ENCODE data around the gene CNTN1. TPM values are rescaled to one million over a fixed set of nuclear protein-coding genes. Genes with fewer than 3 reads are reported as not detected.

Gene CNTN1
- total RNA-seq, 6 donors from 2014 or later, result 1.0 to 9.8 (median 5.6) TPM

DNA sequence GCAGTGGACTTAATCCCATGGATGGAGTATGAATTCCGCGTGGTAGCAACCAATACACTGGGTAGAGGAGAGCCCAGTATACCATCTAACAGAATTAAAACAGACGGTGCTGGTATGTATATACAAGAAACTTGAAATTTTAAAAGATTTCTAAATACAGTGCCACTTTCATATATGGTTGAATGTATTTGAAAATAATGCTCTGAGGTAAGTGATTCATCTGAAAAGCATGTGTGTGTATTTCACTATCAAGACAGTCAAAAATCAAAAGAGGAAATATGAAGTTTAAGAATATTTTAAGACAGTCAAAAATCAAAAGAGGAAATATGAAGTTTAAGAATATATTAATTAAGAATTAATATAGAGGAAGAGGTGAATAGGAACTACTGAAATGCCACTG, 300.9 kb downstream of the CNTN1 start:
- 91% methylated on average over 3 of the region's 3 CpGs for WGBS, 2 donors
- TF ChIP-seq EP300 (IDR thresholded peaks at IDR 0.05) (no peak), POLR2A (IDR thresholded peaks at IDR 0.05) (no peak), CTCF (IDR thresholded peaks at IDR 0.05) (no peak), POLR2AphosphoS5 (IDR thresholded peaks at IDR 0.05) (no peak)
- H3K27me3 ChIP-seq, result no peaks in the 10 kb centered on the region
- ATAC-seq (ENCODE audit: low FRiP score in 2 of 2) (no peak), DNase-seq (no peak)
- no peak overlapping the region for H3K4me3 ChIP-seq
- H3K36me3 ChIP-seq, result no peaks in the 10 kb centered on the region
- H3K9me3 ChIP-seq, result no peaks in the 10 kb centered on the region
- H3K4me1 ChIP-seq, result no peaks in the 10 kb centered on the region
- H3K27ac ChIP-seq, result no peak overlapping the region

DNA sequence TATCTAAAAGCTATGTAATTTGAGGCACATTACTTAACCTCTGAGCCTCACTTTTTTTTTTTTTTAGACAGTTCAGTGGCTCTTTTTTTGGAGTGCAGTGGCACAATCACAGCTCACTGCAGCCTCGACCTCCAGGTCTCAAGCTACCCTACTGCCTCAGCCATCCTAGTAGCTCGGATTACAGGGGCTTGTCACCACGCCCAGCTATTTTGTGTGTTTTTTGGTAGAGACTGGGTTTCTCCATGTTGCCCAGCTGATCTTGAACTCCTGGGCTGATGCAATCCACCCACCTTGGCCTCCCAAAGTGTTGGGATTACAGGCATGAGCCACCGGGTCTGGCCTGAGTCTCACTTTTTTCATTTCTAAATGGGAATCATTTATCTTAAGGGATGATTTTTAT, 303.9 kb downstream of the CNTN1 start:
- H3K27me3 ChIP-seq, result no peaks in the 10 kb centered on the region
- no peaks in the 10 kb centered on the region for H3K4me1 ChIP-seq
- no peak overlapping the region for H3K27ac ChIP-seq
- H3K36me3 ChIP-seq, result no peaks in the 10 kb centered on the region
- no peak overlapping the region for H3K4me3 ChIP-seq
- 89 to 92% methylated on average over 4 of the region's 4 CpGs for WGBS, 2 donors
- TF ChIP-seq EP300 (IDR thresholded peaks at IDR 0.05) (no peak), POLR2A (IDR thresholded peaks at IDR 0.05) (no peak), POLR2AphosphoS5 (IDR thresholded peaks at IDR 0.05) (no peak)
- no peak for DNase-seq
- no peaks in the 10 kb centered on the region for H3K9me3 ChIP-seq
- ATAC-seq (ENCODE audit: low FRiP score in 2 of 2), result no peak

DNA sequence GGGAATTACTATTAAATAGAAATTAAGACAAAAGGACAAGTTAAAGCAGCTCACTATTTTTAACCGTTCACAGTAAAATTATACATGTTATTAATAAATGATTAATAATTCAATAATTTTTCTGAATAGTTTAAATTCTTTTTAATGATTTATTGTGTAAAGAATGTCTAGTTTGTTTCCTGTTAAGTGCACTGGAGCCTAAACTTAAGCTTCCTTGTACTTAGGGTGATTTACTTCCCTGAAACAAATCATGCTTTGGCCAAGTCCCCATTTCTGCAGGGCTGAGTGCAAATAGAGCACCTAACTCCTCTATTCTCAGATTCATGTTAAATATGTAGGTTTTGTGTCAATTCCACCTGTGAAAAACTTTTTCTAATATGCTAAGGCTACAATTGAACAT, 307.0 kb downstream of the CNTN1 start:
- Histone ChIP-seq H3K4me3 (no peak overlapping the region), H3K9me3 (peaks cover 0 to 4% (median 1%) of the 10 kb centered on the region in 4 donors), H3K27me3 (no peaks in the 10 kb centered on the region), H3K27ac (no peak overlapping the region), H3K36me3 (no peaks in the 10 kb centered on the region), H3K4me1 (no peaks in the 10 kb centered on the region)
- DNase-seq (no peak), ATAC-seq (ENCODE audit: low FRiP score in 2 of 2) (no peak)
- TF ChIP-seq POLR2AphosphoS5 (IDR thresholded peaks at IDR 0.05) (no peak), EP300 (IDR thresholded peaks at IDR 0.05) (no peak), POLR2A (IDR thresholded peaks at IDR 0.05) (no peak), CTCF (IDR thresholded peaks at IDR 0.05) (no peak)
- 35 to 39% methylated on average over 1 of the region's 1 CpG for WGBS, 2 donors

DNA sequence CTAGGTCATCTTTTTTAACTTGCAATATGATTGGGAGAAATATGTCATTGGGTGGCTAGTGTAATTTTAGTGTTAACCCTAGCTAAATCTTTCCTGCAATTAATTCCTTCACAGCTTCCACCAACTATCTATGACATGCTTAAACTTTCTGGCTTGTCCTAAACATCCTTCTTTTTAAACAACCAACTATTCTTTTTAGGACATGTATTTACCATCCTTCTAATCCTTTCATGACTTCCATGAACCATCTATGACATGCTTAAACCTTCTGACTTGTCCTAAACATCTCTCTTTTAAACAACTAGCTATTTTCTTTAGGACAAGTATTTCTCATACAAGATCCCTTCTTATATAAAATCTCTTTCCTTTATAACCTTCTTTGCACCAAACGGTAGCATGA, 316.2 kb downstream of the CNTN1 start:
- 66 to 70% methylated on average over 1 of the region's 1 CpG for WGBS, 2 donors

DNA sequence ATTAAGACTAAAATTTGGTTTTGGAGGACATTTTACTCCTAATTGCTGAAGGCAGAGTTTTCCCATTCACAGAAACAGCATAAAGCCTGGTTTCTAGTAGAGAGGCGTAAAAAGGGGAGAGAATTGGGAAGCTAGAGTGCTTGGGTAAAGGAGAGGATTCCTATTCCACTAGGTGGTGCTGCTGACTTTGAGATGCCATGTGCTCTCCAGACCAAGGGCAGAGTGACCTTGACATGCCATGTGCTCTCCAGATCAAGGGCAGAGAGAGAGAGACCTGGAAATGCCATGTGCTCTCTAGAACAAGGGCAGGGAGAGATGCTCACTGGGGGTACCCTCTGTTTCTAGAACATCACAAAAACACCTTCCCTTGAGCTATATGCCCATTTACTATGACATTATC, 319.7 kb downstream of the CNTN1 start:
- Histone ChIP-seq H3K4me3 (no peak overlapping the region), H3K27ac (no peak overlapping the region), H3K27me3 (no peaks in the 10 kb centered on the region), H3K4me1 (peaks cover 0 to 7% (median 1%) of the 10 kb centered on the region in 4 donors), H3K36me3 (no peaks in the 10 kb centered on the region), H3K9me3 (peaks cover 0 to 22% (median 10%) of the 10 kb centered on the region in 4 donors)
- DNase-seq (no peak), ATAC-seq (ENCODE audit: low FRiP score in 2 of 2) (no peak)
- WGBS, 2 donors, result 93 to 100% methylated on average over 1 of the region's 1 CpG
- TF ChIP-seq CTCF (IDR thresholded peaks at IDR 0.05) (no peak), EP300 (IDR thresholded peaks at IDR 0.05) (no peak)

More for the DNA sequence above, 316.2 kb downstream of the CNTN1 start:
- H3K27ac ChIP-seq, result no peak overlapping the region
- H3K4me3 ChIP-seq, result no peak overlapping the region
- TF ChIP-seq POLR2AphosphoS5 (IDR thresholded peaks at IDR 0.05) (no peak), POLR2A (IDR thresholded peaks at IDR 0.05) (no peak), EP300 (IDR thresholded peaks at IDR 0.05) (no peak), CTCF (IDR thresholded peaks at IDR 0.05) (no peak)
- H3K9me3 ChIP-seq, result peaks cover 0 to 38% (median 15%) of the 10 kb centered on the region in 4 donors
- peaks cover 0 to under 1% (median 0%) of the 10 kb centered on the region in 4 donors for H3K4me1 ChIP-seq
- DNase-seq (no peak), ATAC-seq (ENCODE audit: low FRiP score in 2 of 2) (no peak)
- H3K27me3 ChIP-seq, result no peaks in the 10 kb centered on the region
- no peaks in the 10 kb centered on the region for H3K36me3 ChIP-seq
